GM12875 (cell line): Measurements from ENCODE around the gene ABHD17A.
"Not testable (repeated sequence)": the region's sequence is repeated elsewhere in the genome, so short reads cannot be mapped to it uniquely, and the experiment has no call there.

ENCODE experiments used
- H3K4me3 ChIP-seq: one replicate; pipeline ENCODE4 v1.5.1; 2011; ENCODE audit warnings: low read depth, low read length, control low read depth
- TF ChIP-seq, protein P1 (sequence below): IDR thresholded peaks from 2 replicates; pipeline ENCODE4 v1.5.1; 2011; ENCODE audit warnings: low read depth, mild to moderate bottlenecking, control low read depth, inconsistent platforms, low read length, moderate library complexity, borderline replicate concordance; ENCODE audit not compliant: insufficient read depth

The ABHD17A gene

DNA sequence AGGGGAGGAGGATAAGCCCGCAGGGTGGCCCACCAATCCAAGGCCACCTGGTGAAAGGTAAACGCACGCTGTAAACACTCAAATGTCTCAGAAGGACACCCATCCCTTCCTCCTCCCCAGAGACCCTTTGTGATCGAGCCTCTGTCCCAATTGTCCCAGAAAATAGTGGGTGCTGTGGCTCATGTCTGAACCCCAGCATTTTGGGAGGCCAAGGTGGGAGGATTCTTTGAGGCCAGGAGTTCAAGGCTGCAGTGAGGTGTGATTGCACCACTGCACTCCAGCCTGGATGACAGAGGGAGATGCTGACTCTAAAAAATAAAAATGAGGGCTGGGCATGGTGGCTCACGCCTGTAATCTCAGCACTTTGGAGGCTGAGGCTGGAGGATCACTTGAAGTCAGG, 3.1 kb upstream of the ABHD17A start:
- TF ChIP-seq, protein P1, sequence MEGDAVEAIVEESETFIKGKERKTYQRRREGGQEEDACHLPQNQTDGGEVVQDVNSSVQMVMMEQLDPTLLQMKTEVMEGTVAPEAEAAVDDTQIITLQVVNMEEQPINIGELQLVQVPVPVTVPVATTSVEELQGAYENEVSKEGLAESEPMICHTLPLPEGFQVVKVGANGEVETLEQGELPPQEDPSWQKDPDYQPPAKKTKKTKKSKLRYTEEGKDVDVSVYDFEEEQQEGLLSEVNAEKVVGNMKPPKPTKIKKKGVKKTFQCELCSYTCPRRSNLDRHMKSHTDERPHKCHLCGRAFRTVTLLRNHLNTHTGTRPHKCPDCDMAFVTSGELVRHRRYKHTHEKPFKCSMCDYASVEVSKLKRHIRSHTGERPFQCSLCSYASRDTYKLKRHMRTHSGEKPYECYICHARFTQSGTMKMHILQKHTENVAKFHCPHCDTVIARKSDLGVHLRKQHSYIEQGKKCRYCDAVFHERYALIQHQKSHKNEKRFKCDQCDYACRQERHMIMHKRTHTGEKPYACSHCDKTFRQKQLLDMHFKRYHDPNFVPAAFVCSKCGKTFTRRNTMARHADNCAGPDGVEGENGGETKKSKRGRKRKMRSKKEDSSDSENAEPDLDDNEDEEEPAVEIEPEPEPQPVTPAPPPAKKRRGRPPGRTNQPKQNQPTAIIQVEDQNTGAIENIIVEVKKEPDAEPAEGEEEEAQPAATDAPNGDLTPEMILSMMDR, result no peak
- H3K4me3 ChIP-seq, result no peak overlapping the region

DNA sequence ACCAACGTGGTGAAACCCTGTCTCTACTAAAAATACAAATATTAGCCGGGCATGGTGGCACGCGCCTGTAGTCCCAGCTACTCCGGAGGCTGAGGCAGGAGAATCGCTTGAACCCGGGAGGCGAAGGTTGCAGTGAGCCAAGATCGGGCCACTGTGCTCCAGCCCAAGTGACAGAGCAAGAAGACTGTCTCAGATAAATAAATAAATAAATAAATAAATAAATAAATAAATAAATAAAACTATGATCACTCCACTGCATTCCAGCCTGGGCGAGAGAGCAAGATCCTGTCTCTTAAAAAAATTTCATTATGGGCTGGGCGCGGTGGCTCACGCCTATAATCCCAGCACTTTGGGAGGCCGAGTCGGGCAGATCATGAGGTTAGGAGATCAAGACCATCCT, 1.1 kb upstream of the ABHD17A start:
- not testable (repeated sequence) for H3K4me3 ChIP-seq

GRCh38 chr19:1884719-1885334, 469 bp downstream of the ABHD17A start:
- peak overlapping the region; percentile 81 for H3K4me3 ChIP-seq
- TF ChIP-seq, protein P1, result no peak

- peak overlapping the region; percentile 81 for H3K4me3 ChIP-seq
- TF ChIP-seq, protein P1, result no peak
Measured at GRCh38 chr19:1884291-1884718, 991 bp downstream of the ABHD17A start.

GRCh38 chr19:1883784-1884183, 1.5 kb downstream of the ABHD17A start:
- H3K4me3 ChIP-seq, result peak overlapping the region; percentile 81
- TF ChIP-seq, protein P1, result no peak

DNA sequence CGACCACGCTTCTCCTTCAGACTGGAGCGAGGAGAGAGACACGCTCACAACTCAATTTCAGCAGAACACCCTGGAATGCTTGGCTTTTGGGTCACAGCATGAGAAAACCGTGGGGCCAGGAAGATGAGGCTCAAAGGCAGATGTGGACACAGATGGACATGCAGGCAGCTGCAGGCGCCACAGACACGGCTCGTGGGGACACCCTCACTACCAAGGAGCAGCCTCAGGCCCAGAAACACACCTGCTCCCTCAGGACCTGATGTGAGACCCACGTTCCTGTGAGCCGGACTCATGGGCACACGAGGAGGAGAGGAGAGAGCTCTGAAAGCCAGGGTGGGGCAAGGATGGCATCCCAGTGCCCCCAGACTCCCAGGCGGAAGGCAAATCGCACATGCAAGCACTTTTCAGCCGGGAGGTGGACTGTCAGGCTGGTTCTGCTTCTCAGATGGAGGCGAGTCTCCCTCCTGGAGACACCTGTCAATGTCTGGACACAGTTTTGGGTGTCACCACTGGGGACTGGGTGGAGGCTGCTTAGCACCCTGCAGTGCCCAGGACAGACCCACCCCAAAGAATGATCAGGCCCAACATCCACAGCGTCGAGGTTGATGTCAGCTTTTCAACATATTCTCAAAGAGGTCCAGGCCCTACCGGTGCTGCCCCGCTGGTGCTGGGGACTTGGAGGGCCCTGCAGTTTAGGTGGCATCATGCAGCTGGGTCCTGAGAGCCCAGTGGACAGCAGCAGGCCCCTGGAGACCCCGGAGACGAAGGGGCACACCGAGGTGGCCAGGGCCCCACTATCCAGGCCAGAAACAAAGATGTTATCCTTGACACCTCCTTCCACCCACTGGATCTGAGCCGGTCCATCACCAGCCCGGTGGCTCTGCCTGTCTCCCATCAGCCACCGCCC, 2.3 kb downstream of the ABHD17A start:
- TF ChIP-seq, protein P1, result no peak
- no peak overlapping the region for H3K4me3 ChIP-seq

DNA sequence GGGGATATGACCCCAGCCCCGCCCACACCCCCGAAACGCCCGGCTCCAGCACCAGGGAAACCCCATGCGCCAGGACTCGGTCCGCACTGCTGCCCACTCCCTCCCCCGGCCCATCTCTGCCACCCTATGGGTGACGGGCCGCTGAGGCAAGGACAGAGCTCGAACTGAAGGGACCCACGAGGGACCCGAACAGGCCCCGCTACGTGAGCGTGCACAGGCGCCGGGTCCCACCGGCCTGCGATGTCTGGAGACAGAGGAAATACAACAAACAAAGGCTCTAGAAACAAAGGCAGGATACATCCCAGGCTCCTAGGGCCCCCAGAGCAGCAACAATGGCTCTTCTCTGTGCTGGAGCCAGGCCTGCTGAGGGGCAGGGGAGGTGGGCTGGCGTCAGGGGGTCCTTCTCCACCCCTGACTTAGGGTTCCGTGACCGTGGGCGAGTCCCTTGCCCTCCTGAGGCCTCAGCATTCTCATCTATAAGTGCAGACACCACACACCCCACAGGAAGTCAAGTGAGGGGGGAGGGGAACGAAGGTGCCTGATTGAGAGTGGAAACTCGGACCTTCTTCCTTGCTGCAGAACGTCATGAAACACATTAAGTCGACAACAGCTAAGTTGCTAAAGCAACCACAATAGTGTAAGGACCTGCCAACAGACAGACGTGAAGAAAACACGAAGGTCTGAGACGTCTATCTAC, 3.1 kb downstream of the ABHD17A start:
- TF ChIP-seq, protein P1, result no peak
- H3K4me3 ChIP-seq, result no peak overlapping the region

DNA sequence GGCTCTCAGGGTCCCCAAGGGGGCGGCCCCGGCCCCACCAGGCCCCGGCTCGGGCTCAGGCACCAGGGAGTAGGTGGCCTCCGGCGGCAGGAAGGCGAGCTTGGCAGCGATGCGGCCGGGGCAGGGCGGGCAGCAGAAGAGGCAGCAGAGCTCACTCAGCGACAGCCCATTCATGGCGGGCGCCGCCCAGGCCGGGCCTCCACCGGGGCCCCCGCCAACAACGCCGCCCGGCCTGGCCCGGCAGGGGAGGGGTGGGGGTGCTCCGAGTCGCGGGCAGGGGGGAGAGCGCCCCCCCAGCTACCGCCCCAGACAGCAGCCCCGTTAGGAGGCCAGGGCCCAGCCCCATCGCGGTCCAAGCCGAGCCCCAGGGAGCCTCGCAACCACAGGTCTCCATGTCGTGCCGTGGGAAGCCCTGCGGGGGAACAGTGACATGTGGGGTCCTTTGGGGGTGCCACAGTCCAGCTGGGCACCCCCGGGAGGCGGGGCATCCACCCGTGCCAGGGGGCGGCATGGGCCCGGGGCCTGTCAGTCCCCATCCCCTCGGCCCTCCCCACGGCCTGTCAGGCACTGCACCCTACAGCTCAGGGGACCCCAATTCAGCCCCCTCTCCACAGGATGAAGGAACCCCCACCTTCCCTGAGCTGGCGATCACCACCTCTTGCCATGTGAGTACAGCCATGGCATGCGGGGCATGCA, 3.8 kb downstream of the ABHD17A start:
- not testable (repeated sequence) for H3K4me3 ChIP-seq
